ENCODE data around the gene CALHM1.

Gene CALHM1

DNA sequence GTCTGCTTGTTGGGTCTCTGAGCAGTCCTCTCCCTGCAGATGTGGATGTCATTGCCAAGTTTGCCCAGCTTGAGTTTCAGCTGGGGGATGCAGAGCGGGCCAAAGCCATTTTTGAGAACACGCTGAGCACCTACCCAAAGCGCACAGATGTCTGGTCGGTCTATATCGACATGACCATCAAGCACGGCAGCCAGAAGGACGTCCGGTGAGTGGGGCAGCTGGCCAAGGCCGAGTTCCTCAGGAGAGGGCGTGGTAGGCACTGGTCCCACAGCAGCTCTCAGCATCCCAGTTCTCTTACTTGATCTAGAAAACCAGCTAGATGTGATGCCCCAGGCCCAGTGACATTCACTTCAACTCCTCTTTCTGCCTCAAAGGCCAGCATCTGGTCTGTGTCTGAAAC lies 14.2 kb downstream of the CALHM1 start:
- no peaks in the 10 kb centered on the region for H3K9me3 Mint-ChIP-seq
- peaks cover 7% of the 10 kb centered on the region for H3K27me3 Mint-ChIP-seq (ENCODE audit: low read depth)
- H3K27ac Mint-ChIP-seq = no peak overlapping the region
- TF ChIP-seq, protein P1, sequence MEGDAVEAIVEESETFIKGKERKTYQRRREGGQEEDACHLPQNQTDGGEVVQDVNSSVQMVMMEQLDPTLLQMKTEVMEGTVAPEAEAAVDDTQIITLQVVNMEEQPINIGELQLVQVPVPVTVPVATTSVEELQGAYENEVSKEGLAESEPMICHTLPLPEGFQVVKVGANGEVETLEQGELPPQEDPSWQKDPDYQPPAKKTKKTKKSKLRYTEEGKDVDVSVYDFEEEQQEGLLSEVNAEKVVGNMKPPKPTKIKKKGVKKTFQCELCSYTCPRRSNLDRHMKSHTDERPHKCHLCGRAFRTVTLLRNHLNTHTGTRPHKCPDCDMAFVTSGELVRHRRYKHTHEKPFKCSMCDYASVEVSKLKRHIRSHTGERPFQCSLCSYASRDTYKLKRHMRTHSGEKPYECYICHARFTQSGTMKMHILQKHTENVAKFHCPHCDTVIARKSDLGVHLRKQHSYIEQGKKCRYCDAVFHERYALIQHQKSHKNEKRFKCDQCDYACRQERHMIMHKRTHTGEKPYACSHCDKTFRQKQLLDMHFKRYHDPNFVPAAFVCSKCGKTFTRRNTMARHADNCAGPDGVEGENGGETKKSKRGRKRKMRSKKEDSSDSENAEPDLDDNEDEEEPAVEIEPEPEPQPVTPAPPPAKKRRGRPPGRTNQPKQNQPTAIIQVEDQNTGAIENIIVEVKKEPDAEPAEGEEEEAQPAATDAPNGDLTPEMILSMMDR (IDR thresholded peaks at IDR 0.05; ENCODE audit: unreplicated experiment in 3 of 3) = no peak
- no peaks in the 10 kb centered on the region for H3K4me1 Mint-ChIP-seq
- no peak overlapping the region for H3K4me3 Mint-ChIP-seq
- peaks cover 68% of the 10 kb centered on the region for H3K36me3 Mint-ChIP-seq (ENCODE audit: low read depth)

- peaks cover 7% of the 10 kb centered on the region for H3K27me3 Mint-ChIP-seq (ENCODE audit: low read depth)
- H3K27ac Mint-ChIP-seq = no peak overlapping the region
Measured at GRCh38 chr10:103443475-103444185, 15.1 kb downstream of the CALHM1 start.

DNA sequence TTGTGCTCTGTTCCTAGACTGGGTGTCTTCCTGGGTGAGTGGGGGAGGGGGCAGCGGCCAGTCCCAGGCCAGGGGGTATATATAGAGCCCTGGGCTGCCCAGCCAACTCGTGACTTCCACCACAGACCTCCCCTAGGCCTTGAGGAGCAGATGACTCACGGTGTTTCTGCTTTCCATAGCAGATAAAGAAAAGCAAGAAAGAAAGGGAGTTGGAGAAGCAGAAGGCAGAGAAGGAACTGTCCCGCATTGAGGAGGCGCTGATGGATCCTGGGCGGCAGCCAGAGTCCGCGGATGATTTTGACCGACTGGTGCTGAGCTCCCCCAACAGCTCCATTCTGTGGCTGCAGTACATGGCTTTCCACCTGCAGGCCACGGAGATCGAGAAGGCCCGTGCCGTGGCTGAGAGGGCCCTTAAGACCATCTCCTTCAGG lies 16.7 kb downstream of the CALHM1 start:
- Mint-ChIP-seq H3K4me1 (no peaks in the 10 kb centered on the region), H3K27me3 (ENCODE audit: low read depth) (peaks cover 7% of the 10 kb centered on the region), H3K36me3 (ENCODE audit: low read depth) (peaks cover 73% of the 10 kb centered on the region), H3K9me3 (no peaks in the 10 kb centered on the region), H3K27ac (no peak overlapping the region), H3K4me3 (no peak overlapping the region)
- TF ChIP-seq, protein P1 (IDR thresholded peaks at IDR 0.05; ENCODE audit: unreplicated experiment in 3 of 3) = no peak

More at GRCh38 chr10:103443475-103444185, 15.1 kb downstream of the CALHM1 start:
- Mint-ChIP-seq H3K4me3 (no peak overlapping the region), H3K36me3 (ENCODE audit: low read depth) (peaks cover 72% of the 10 kb centered on the region), H3K9me3 (no peaks in the 10 kb centered on the region), H3K4me1 (no peaks in the 10 kb centered on the region)
- TF ChIP-seq, protein P1 (IDR thresholded peaks at IDR 0.05; ENCODE audit: unreplicated experiment in 3 of 3) = no peak

GRCh38 chr10:103441611-103442010 lies 17.1 kb downstream of the CALHM1 start:
- no peak overlapping the region for H3K4me3 Mint-ChIP-seq
- H3K4me1 Mint-ChIP-seq = no peaks in the 10 kb centered on the region
- peaks cover 75% of the 10 kb centered on the region for H3K36me3 Mint-ChIP-seq (ENCODE audit: low read depth)
- no peak overlapping the region for H3K27ac Mint-ChIP-seq
- H3K27me3 Mint-ChIP-seq (ENCODE audit: low read depth) = peaks cover 7% of the 10 kb centered on the region
- no peaks in the 10 kb centered on the region for H3K9me3 Mint-ChIP-seq
- TF ChIP-seq, protein P1 (IDR thresholded peaks at IDR 0.05; ENCODE audit: unreplicated experiment in 3 of 3) = no peak

DNA sequence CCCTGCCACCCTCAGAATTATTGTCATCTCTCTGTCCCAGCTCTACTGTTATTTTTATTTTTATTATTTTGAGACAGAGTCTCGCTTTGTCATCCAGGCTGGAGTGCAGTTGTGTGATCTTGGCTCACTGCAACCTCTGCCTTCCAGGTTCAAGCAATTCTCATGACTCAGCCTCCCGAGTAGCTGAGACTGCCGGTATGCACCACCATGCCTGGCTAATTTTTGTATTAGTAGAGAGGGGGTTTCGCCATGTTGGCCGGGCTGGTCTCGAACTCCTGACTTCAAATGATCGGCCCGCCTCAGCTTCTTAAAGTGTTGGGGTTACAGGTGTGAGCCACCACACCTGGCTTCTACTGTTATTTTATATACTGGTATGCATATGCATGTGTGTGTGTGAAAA lies 17.5 kb downstream of the CALHM1 start:
- peaks cover 7% of the 10 kb centered on the region for H3K27me3 Mint-ChIP-seq (ENCODE audit: low read depth)
- no peaks in the 10 kb centered on the region for H3K9me3 Mint-ChIP-seq
- no peak overlapping the region for H3K4me3 Mint-ChIP-seq
- no peak overlapping the region for H3K27ac Mint-ChIP-seq
- H3K4me1 Mint-ChIP-seq = no peaks in the 10 kb centered on the region
- H3K36me3 Mint-ChIP-seq (ENCODE audit: low read depth) = peaks cover 77% of the 10 kb centered on the region
- TF ChIP-seq, protein P1 (IDR thresholded peaks at IDR 0.05; ENCODE audit: unreplicated experiment in 3 of 3) = no peak

DNA sequence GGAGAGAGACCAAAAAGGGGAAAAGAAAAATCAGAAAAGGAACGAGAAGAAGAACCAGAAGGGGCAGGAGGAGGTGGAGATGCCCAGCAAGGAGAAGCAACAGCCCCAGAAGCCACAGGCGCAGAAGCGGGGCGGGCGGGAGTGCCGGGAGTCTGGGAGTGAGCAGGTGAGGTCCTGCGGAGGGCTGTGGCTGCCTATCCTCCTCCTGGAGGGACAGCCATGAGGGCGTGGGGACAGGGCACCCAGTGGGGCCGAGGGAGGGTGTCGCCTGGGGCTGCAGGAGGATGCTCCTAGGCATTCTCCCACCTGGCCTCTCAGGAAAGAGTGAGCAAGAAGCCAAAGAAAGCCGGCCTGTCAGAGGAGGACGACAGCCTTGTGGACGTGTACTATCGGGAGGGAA lies 18.3 kb downstream of the CALHM1 start:
- Mint-ChIP-seq H3K9me3 (no peaks in the 10 kb centered on the region), H3K4me3 (no peak overlapping the region), H3K4me1 (no peaks in the 10 kb centered on the region), H3K27me3 (ENCODE audit: low read depth) (peaks cover 7% of the 10 kb centered on the region), H3K27ac (peak overlapping the region in 1 of 3 experiments; percentile 43), H3K36me3 (ENCODE audit: low read depth) (peaks cover 76% of the 10 kb centered on the region)
- TF ChIP-seq, protein P1 (IDR thresholded peaks at IDR 0.05; ENCODE audit: unreplicated experiment in 3 of 3) = no peak
